Lower leg skin (tissue), 4 donors: ENCODE results near the gene CASKIN2. TPM values are rescaled to one million over a fixed set of nuclear protein-coding genes. Genes with fewer than 3 reads are reported as not detected.

Experiments
- DNase-seq, 2 donors: peaks; one replicate each; pipeline ENCODE4 v3.0.0-alpha.2; 2019; ENCODE audit warnings: low spot score in 2 of 2
- H3K4me3 ChIP-seq: fragments of 200-600 bp; sonication (generic); 2 replicates; pipeline ENCODE4 v1.5.1; 2017; ENCODE audit warnings: mild to moderate bottlenecking, low read depth; ENCODE audit not compliant: poor library complexity, severe bottlenecking
- CTCF ChIP-seq, 3 donors: fragments of 450-650 bp; IDR thresholded peaks; one replicate each; pipeline ENCODE4 v1.5.1; 2016; ENCODE audit warnings: antibody characterized with exemption in 3 of 3, mild to moderate bottlenecking in 3 of 3, moderate library complexity in 2 of 3
- POLR2A ChIP-seq, 2 donors: fragments of 450-650 bp; IDR thresholded peaks; one replicate each; pipeline ENCODE4 v1.6.1; 2016 to 2017; ENCODE audit warnings: antibody characterized with exemption in 2 of 2, mild to moderate bottlenecking in 1 of 2, moderate library complexity in 1 of 2
- WGBS, 2 donors: methylation state at CpG; one replicate each; pipeline ENCODE4 v1.1.5; 2018; 5-methylcytosine and 5-hydroxymethylcytosine counted together
- intact Hi-C: fragments of 100-400 bp; cut with DNase I; formaldehyde crosslinking; loops from one replicate; pipeline ENCODE4 v1.15.0; 2023; ENCODE audit warnings: low total_unique reads
- total RNA-seq, 4 donors: library from RNA; depleted of rRNA; stranded (reverse); fragments of >200 nt; gene quantifications; one replicate each; pipeline ENCODE4 v1.1.0, GENCODE V29; 2016

CASKIN2 gene
- total RNA-seq, 4 donors from 2014 or later = 11.7 to 23.2 (median 17.8) TPM

GRCh38 chr17:75548813-75549212 lies 33.5 kb upstream of the CASKIN2 start:
- WGBS, 2 donors = 42 to 61% methylated on average over 4 to 5 of the region's 5 CpGs
- no peak for TF ChIP-seq POLR2A (IDR thresholded peaks at IDR 0.05)
- TF ChIP-seq CTCF (IDR thresholded peaks at IDR 0.05) = no peak
- intact Hi-C loops = no loop called here
- no peak for DNase-seq
- no peak overlapping the region for H3K4me3 ChIP-seq

- WGBS, 2 donors = 60 to 71% methylated on average over 9 of the region's 9 CpGs
- intact Hi-C loops = no loop called here
- DNase-seq = peak in 1 of 2 donors; percentile 36
These were observed 31.8 kb upstream of the CASKIN2 start for GRCh38 chr17:75547091-75547490.

GRCh38 chr17:75546181-75546580 lies 30.8 kb upstream of the CASKIN2 start:
- DNase-seq = no peak
- 92 to 93% methylated on average over 13 of the region's 13 CpGs for WGBS, 2 donors
- no peak overlapping the region for H3K4me3 ChIP-seq
- intact Hi-C loops = no loop called here
- no peak for TF ChIP-seq CTCF (IDR thresholded peaks at IDR 0.05)
- TF ChIP-seq POLR2A (IDR thresholded peaks at IDR 0.05) = no peak

More at GRCh38 chr17:75547091-75547490, 31.8 kb upstream of the CASKIN2 start:
- no peak overlapping the region for H3K4me3 ChIP-seq
- TF ChIP-seq POLR2A (IDR thresholded peaks at IDR 0.05) = no peak
- no peak for TF ChIP-seq CTCF (IDR thresholded peaks at IDR 0.05)

GRCh38 chr17:75544250-75544649 lies 28.9 kb upstream of the CASKIN2 start:
- H3K4me3 ChIP-seq = no peak overlapping the region
- no peak for TF ChIP-seq CTCF (IDR thresholded peaks at IDR 0.05)
- no peak for TF ChIP-seq POLR2A (IDR thresholded peaks at IDR 0.05)
- intact Hi-C loops = no loop called here
- WGBS, 2 donors = 74 to 82% methylated on average over 8 of the region's 8 CpGs
- no peak for DNase-seq

- no peak overlapping the region for H3K4me3 ChIP-seq
- intact Hi-C loops = no loop called here
- no peak for DNase-seq
- 87 to 89% methylated on average over 13 to 15 of the region's 15 CpGs for WGBS, 2 donors
- TF ChIP-seq POLR2A (IDR thresholded peaks at IDR 0.05) (no peak), CTCF (IDR thresholded peaks at IDR 0.05) (no peak)
These were observed 27.5 kb upstream of the CASKIN2 start for GRCh38 chr17:75542728-75543336.

- no peak for DNase-seq
- intact Hi-C loops = no loop called here
These were observed 26.9 kb upstream of the CASKIN2 start for GRCh38 chr17:75542229-75542628.

More at GRCh38 chr17:75542229-75542628, 26.9 kb upstream of the CASKIN2 start:
- no peak for TF ChIP-seq CTCF (IDR thresholded peaks at IDR 0.05)
- TF ChIP-seq POLR2A (IDR thresholded peaks at IDR 0.05) = no peak
- H3K4me3 ChIP-seq = no peak overlapping the region
- WGBS, 2 donors = 92 to 93% methylated on average over 8 of the region's 8 CpGs
